Pancreas (tissue), 10 donors: ENCODE data around the gene IL20RB. TPM values are rescaled to one million over a fixed set of nuclear protein-coding genes. Genes with fewer than 3 reads are reported as not detected.

Source experiments
- ATAC-seq, 4 donors: fragments of 200-7000 bp; cut with Tn5 transposase; one replicate each; pipeline versions ENCODE4 v1.8.0 to v1.9.1; 2020; ENCODE audit warnings: mild to moderate bottlenecking in 4 of 4, moderate library complexity in 4 of 4
- DNase-seq, 6 donors: peaks; one replicate each; pipeline ENCODE4 v3.0.0-alpha.2; 2020
- FAIRE-seq: peaks from 2 replicates; lab custom pipeline; 2012; peaks lifted over from hg19 to GRCh38; lab: Jason Lieb, UNC
- H3K27ac ChIP-seq, 4 donors: fragments of 200-600 bp; sonication (generic); 1 replicate in 3 of 4; 2 replicates in 1 of 4; pipeline versions ENCODE4 v1.5.0 to v1.8.0; 2020
- H3K27me3 ChIP-seq, 4 donors: fragments of 200-600 bp; one replicate each; pipeline ENCODE4 v1.8.0; 2021
- H3K36me3 ChIP-seq, 3 donors: fragments of 200-600 bp; sonication (generic) in 1 of 3; one replicate each; pipeline versions ENCODE4 v1.5.0 to v1.8.0; 2020 to 2021
- H3K4me1 ChIP-seq, 3 donors: fragments of 200-600 bp; one replicate each; pipeline ENCODE4 v1.8.0; 2021
- H3K4me3 ChIP-seq, 4 donors: fragments of 200-600 bp; sonication (generic) in 2 of 4; one replicate each; pipeline versions ENCODE4 v1.5.0 to v1.8.0; 2020 to 2021
- H3K9me3 ChIP-seq, 4 donors: fragments of 200-600 bp; one replicate each; pipeline ENCODE4 v1.8.0; 2021
- WGBS, 2 donors: extraction: QIAGEN DNeasy Blood & Tissue Kit; methylation state at CpG; one replicate each; pipeline ENCODE4 v1.1.7; 2013; 5-methylcytosine and 5-hydroxymethylcytosine counted together
- intact Hi-C, 3 donors: fragments of 100-400 bp; cut with DNase I; formaldehyde crosslinking; loops; one replicate each; pipeline versions ENCODE4 v1.11.1 to v1.14.2; 2022
- polyA plus RNA-seq, 2 donors: library from polyadenylated mRNA; stranded (reverse); fragments of 200-250 nt; gene quantifications; one replicate each; pipeline ENCODE4 v1.2.3, GENCODE V29; 2013
- total RNA-seq, 6 donors: library from RNA; stranded (reverse); fragmentation: NEBNext Ultra II Directional in 4 of 6; extraction: Animal tissue kit (Norgen Biotek cat#: 25700) in 4 of 6; gene quantifications; one replicate each; pipeline versions ENCODE4 v1.2.1 to v1.2.4, GENCODE V29; 2021 to 2023
- TF ChIP-seq, protein P1 (sequence below), 4 donors: fragments of 200-600 bp; sonication (generic) in 3 of 4; IDR thresholded peaks; one replicate each; pipeline versions ENCODE4 v1.5.0 to v1.8.0; 2021; ENCODE audit warnings: antibody characterized with exemption in 4 of 4
- donor health status: healthy with polysubstance abuse.
- donor health status: DM: no; HTN: no; CAD: no; lungs with moderate emphysema.
- donor health status: DM: no; HTN: no; CAD: no.
- donor health status: control.
- donor health status: control.
- donor health status: Bipolar disorder and iron deficiency.
- donor health status: DM: yes; HTN: yes; CAD: no.
- donor health status: DM: no; HTN: no; CAD: no.
- donor health status: DM: no; HTN: no; CAD: no.
- donor health status: DM: yes; HTN: yes; CAD: no.

IL20RB gene
- total and polyA plus RNA-seq, 8 donors: 0.28 to 1.3 (median 0.39) TPM

DNA sequence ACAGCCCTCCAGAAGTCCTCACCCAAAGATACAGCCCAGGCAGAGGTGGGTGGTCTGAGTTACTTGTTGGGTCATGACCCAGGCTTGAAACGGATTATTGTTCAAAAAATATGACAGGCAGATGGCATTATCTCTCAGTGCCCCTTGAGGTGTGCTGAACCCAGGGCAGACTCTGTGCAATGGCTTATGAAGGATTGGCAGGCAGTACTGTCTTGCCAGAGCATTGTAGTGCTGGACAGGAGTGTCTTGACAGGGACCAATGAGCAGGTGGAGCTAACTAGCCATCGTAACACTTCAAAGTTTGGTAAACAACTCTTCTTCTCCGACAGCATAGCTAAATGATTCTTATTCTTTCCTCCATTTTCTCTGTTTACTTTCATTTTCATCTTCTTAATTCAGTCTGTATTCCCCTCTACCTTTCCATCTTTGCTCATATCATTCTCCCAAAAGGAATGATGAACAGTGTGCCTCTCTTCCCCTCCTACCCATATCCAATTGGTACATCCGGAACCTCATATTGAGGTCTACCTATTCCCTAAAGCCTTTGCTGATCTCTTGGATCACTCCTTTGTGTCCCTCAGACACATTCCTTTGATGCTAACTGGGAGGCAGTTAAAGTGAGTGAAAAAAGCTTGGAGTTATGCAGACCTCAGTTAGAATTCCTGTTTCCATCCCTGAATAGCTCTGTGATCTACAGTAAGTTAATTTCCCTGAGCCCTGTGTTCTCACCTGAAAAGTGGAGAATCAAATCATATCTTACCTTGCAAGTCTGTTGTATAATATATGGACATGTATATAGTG is 2.6 kb upstream of the IL20RB start:
- Histone ChIP-seq H3K4me3 (no peak overlapping the region), H3K27ac (peak overlapping the region in 1 of 4 donors; percentile 31), H3K27me3 (no peaks in the 10 kb centered on the region), H3K36me3 (no peaks in the 10 kb centered on the region), H3K4me1 (peaks cover 0 to 5% (median 0%) of the 10 kb centered on the region in 3 donors), H3K9me3 (no peaks in the 10 kb centered on the region)
- no peak for DNase-seq
- WGBS, 2 donors: 85 to 91% methylated on average over 4 of the region's 4 CpGs
- TF ChIP-seq, protein P1, sequence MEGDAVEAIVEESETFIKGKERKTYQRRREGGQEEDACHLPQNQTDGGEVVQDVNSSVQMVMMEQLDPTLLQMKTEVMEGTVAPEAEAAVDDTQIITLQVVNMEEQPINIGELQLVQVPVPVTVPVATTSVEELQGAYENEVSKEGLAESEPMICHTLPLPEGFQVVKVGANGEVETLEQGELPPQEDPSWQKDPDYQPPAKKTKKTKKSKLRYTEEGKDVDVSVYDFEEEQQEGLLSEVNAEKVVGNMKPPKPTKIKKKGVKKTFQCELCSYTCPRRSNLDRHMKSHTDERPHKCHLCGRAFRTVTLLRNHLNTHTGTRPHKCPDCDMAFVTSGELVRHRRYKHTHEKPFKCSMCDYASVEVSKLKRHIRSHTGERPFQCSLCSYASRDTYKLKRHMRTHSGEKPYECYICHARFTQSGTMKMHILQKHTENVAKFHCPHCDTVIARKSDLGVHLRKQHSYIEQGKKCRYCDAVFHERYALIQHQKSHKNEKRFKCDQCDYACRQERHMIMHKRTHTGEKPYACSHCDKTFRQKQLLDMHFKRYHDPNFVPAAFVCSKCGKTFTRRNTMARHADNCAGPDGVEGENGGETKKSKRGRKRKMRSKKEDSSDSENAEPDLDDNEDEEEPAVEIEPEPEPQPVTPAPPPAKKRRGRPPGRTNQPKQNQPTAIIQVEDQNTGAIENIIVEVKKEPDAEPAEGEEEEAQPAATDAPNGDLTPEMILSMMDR (IDR thresholded peaks at IDR 0.05): no peak
- intact Hi-C loops: no loop called here
- peak in 2 of 4 donors; percentile 22 to 31 for ATAC-seq
- FAIRE-seq: no peak

DNA sequence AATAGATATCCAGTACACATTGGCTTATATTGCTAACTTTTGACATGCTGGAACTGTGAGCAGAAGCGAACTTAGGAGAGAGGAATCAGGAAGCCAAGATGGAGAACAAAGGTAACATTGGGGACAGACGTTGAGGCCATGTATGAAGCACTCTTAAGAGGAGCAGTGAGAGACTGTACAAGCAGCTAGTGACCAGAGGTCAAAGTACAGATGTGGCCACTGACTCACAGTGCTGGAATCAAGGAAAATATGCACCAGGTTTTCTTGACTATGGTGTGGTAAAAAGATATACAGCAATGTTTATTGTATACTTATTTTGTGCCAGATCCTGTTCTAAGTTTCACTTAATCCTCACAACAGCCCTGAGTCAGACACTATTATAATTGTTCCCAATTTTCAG is 2.0 kb upstream of the IL20RB start:
- Histone ChIP-seq H3K4me1 (peaks cover 0 to 5% (median 0%) of the 10 kb centered on the region in 3 donors), H3K27ac (peak overlapping the region in 2 of 4 donors; percentile 7 to 31), H3K4me3 (no peak overlapping the region), H3K9me3 (no peaks in the 10 kb centered on the region), H3K27me3 (no peaks in the 10 kb centered on the region), H3K36me3 (no peaks in the 10 kb centered on the region)
- DNase-seq: peak in 2 of 6 donors; percentile 13 to 26
- TF ChIP-seq, protein P1 (IDR thresholded peaks at IDR 0.05): no peak
- no peak for FAIRE-seq
- ATAC-seq: peak; percentile 50 to 96 (median 85)
- WGBS, 2 donors: 45 to 48% methylated on average over 2 of the region's 2 CpGs
- intact Hi-C loops: no loop called here

- 93 to 97% methylated on average over 2 of the region's 2 CpGs for WGBS, 2 donors
- Histone ChIP-seq H3K27ac (no peak overlapping the region), H3K27me3 (no peaks in the 10 kb centered on the region), H3K9me3 (no peaks in the 10 kb centered on the region), H3K4me3 (no peak overlapping the region), H3K36me3 (no peaks in the 10 kb centered on the region), H3K4me1 (peaks cover 0 to 11% (median 0%) of the 10 kb centered on the region in 3 donors)
- ATAC-seq (no peak), DNase-seq (no peak), FAIRE-seq (no peak)
- TF ChIP-seq, protein P1 (IDR thresholded peaks at IDR 0.05): no peak
- intact Hi-C loops: no loop called here
Measured at GRCh38 chr3:136956971-136957370, 812 bp upstream of the IL20RB start.

GRCh38 chr3:136958939-136959338 is 1.2 kb downstream of the IL20RB start:
- Histone ChIP-seq H3K4me1 (peaks cover 0 to 11% (median 0%) of the 10 kb centered on the region in 3 donors), H3K27me3 (no peaks in the 10 kb centered on the region), H3K9me3 (no peaks in the 10 kb centered on the region), H3K36me3 (no peaks in the 10 kb centered on the region), H3K27ac (no peak overlapping the region), H3K4me3 (no peak overlapping the region)
- DNase-seq (no peak), ATAC-seq (no peak), FAIRE-seq (no peak)
- TF ChIP-seq, protein P1 (IDR thresholded peaks at IDR 0.05): no peak
- WGBS, 2 donors: 69 to 73% methylated on average over 2 of the region's 2 CpGs
- intact Hi-C loops: no loop called here

DNA sequence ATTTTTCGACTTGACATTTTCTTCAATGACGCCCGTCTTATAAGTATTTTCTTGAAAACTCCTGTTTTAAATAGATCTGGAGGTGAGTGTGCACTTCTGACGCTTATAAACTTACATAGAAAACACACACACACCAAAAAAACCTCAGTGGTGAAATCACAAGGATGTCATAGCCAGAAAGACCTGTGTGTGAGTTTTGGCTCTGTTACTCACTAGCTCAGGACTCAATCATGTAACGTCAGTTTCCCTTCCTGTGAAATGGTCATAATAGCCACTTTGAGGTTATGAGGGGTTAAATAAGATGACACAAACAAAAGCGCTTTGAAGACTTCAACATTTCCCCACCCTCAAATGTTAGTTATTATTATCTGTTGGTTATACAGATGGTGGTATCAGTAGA is 1.8 kb downstream of the IL20RB start:
- no peak for ATAC-seq
- no peak overlapping the region for H3K27ac ChIP-seq
- no peak for DNase-seq
- intact Hi-C loops: no loop called here
- 91 to 97% methylated on average over 6 of the region's 6 CpGs for WGBS, 2 donors
- H3K36me3 ChIP-seq: no peaks in the 10 kb centered on the region
- TF ChIP-seq, protein P1 (IDR thresholded peaks at IDR 0.05): no peak
- H3K27me3 ChIP-seq: no peaks in the 10 kb centered on the region
- no peak for FAIRE-seq
- peaks cover 0 to 11% (median 0%) of the 10 kb centered on the region in 3 donors for H3K4me1 ChIP-seq
- H3K9me3 ChIP-seq: no peaks in the 10 kb centered on the region
- H3K4me3 ChIP-seq: no peak overlapping the region
